H1 (cell line): ENCODE data around the gene ARHGAP15. TPM values are rescaled to one million over a fixed set of nuclear protein-coding genes. Genes with fewer than 3 reads are reported as not detected.

ENCODE experiments used
- CTCF ChIA-PET: fragments of 300-600 bp; sonication (Branson Sonifier 250); formaldehyde crosslinking; loops from one replicate; lab custom pipeline; 2021; ENCODE audit not compliant: partially characterized antibody; lab: Charles Lee
- POLR2A ChIA-PET: fragments of 300-600 bp; sonication (Branson Sonifier 250); formaldehyde crosslinking; loops from one replicate; lab custom pipeline; 2021; ENCODE audit warnings: inconsistent platforms; ENCODE audit not compliant: partially characterized antibody; lab: Charles Lee
- DNase-seq, 2 experiments: peaks; one replicate each; pipeline versions ENCODE4 v3.0.0 to v3.0.0-alpha.2; 2010 to 2022; ENCODE audit warnings: low spot score in 2 of 2, low read depth in 1 of 2, mixed read lengths in 1 of 2
- FAIRE-seq: peaks from 2 replicates; lab custom pipeline; 2011; peaks lifted over from hg19 to GRCh38; lab: Jason Lieb, UNC
- H2AFZ ChIP-seq: 2 replicates; pipeline ENCODE4 v1.8.1; 2012; ENCODE audit warnings: low read length, inconsistent platforms
- H2AK5ac ChIP-seq: 2 replicates; pipeline ENCODE4 v1.6.1; 2013; ENCODE audit warnings: low read depth, low read length
- H2BK120ac ChIP-seq: replicated peaks from 2 replicates; pipeline ENCODE3; 2013; ENCODE audit warnings: low read depth, low read length, inconsistent platforms
- H2BK12ac ChIP-seq: 2 replicates; pipeline ENCODE4 v1.6.1; 2013; ENCODE audit warnings: low read depth, low read length
- H2BK15ac ChIP-seq: 2 replicates; pipeline ENCODE4 v1.6.1; 2013; ENCODE audit warnings: low read length
- H2BK20ac ChIP-seq: 2 replicates; pipeline ENCODE4 v1.6.1; 2013; ENCODE audit warnings: low read length
- H2BK5ac ChIP-seq: 2 replicates; pipeline ENCODE4 v1.6.1; 2013; ENCODE audit warnings: low read depth, low read length
- H3K14ac ChIP-seq: 2 replicates; pipeline ENCODE4 v1.6.1; 2013; ENCODE audit warnings: inconsistent platforms; ENCODE audit not compliant: insufficient read length
- H3K18ac ChIP-seq: 2 replicates; pipeline ENCODE4 v1.6.1; 2013; ENCODE audit warnings: low read length; ENCODE audit errors: extremely low read depth
- H3K23ac ChIP-seq: 2 replicates; pipeline ENCODE4 v1.6.1; 2013; ENCODE audit warnings: inconsistent platforms; ENCODE audit not compliant: insufficient read length
- H3K23me2 ChIP-seq: 2 replicates; pipeline ENCODE4 v1.6.1; 2013; ENCODE audit warnings: low read depth, low read length
- H3K27ac ChIP-seq: 2 replicates; pipeline ENCODE4 v1.6.1; 2011; ENCODE audit warnings: low read depth, low read length, inconsistent platforms
- H3K27me3 ChIP-seq, 4 experiments: replicated peaks in 1 of 4; 1 replicate in 1 of 4; 2 replicates in 3 of 4; pipeline versions ENCODE4 v1.6.1 to v1.8.1; 2011 to 2013; ENCODE audit warnings: low read length in 3 of 4, mild to moderate bottlenecking in 3 of 4, inconsistent platforms in 2 of 4, mixed read lengths in 2 of 4, moderate library complexity in 1 of 4; ENCODE audit not compliant: control insufficient read depth in 3 of 4, insufficient read depth in 3 of 4; ENCODE audit errors: extremely low read depth in 1 of 4
- H3K36me3 ChIP-seq, 4 experiments: 2 replicates each; pipeline versions ENCODE4 v1.6.1 to v1.8.1; 2011 to 2013; ENCODE audit warnings: mild to moderate bottlenecking in 4 of 4, low read length in 3 of 4, moderate library complexity in 2 of 4, control low read depth in 1 of 4, inconsistent platforms in 1 of 4; ENCODE audit not compliant: insufficient read depth in 4 of 4, control insufficient read depth in 2 of 4
- H3K4ac ChIP-seq: replicated peaks from 2 replicates; pipeline ENCODE3; 2013; ENCODE audit warnings: low read length, low read depth, mixed read lengths, inconsistent platforms; ENCODE audit not compliant: insufficient read length
- H3K4me1 ChIP-seq, 4 experiments: replicated peaks in 1 of 4; 1 replicate in 1 of 4; 2 replicates in 3 of 4; pipeline versions ENCODE4 v1.6.1 to v1.8.1; 2011 to 2013; ENCODE audit warnings: low read length in 3 of 4, inconsistent platforms in 2 of 4, mixed read lengths in 1 of 4; ENCODE audit not compliant: insufficient read depth in 4 of 4, control insufficient read depth in 3 of 4
- H3K4me2 ChIP-seq, 2 experiments: 2 replicates each; pipeline versions ENCODE4 v1.6.1 to v1.8.1; 2011 to 2013; ENCODE audit warnings: low read depth in 2 of 2, low read length in 2 of 2, control low read depth in 1 of 2, inconsistent platforms in 1 of 2, mild to moderate bottlenecking in 1 of 2; ENCODE audit not compliant: insufficient read depth in 1 of 2
- H3K4me3 ChIP-seq, 4 experiments: fragments of 200-600, 300-600 bp in 1 of 4; sonication (generic), shearing (Covaris generic), sonication (Bioruptor Twin) in 1 of 4; 2 replicates each; pipeline versions ENCODE4 v1.5.1 to v1.8.1; 2011 to 2016; ENCODE audit warnings: low read length in 4 of 4, low read depth in 3 of 4, control low read depth in 2 of 4, inconsistent platforms in 2 of 4, mild to moderate bottlenecking in 2 of 4, mixed read lengths in 1 of 4, moderate library complexity in 1 of 4; ENCODE audit not compliant: insufficient read depth in 2 of 4; ENCODE audit errors: extremely low read depth in 1 of 4
- H3K56ac ChIP-seq: replicated peaks from 2 replicates; pipeline ENCODE3; 2013; ENCODE audit warnings: low read depth, mild to moderate bottlenecking, mixed read lengths, low read length, inconsistent platforms; ENCODE audit not compliant: insufficient read length
- H3K79me1 ChIP-seq: 2 replicates; pipeline ENCODE4 v1.6.1; 2013; ENCODE audit warnings: low read depth, low read length, control low read depth
- H3K79me2 ChIP-seq, 2 experiments: 2 replicates each; pipeline versions ENCODE4 v1.6.1 to v1.8.1; 2012 to 2013; ENCODE audit warnings: low read length in 2 of 2, mild to moderate bottlenecking in 2 of 2, inconsistent platforms in 1 of 2; ENCODE audit not compliant: insufficient read depth in 2 of 2, control insufficient read depth in 1 of 2
- H3K9ac ChIP-seq, 4 experiments: replicated peaks in 1 of 4; 1 replicate in 1 of 4; 2 replicates in 3 of 4; pipeline versions ENCODE4 v1.6.1 to v1.8.1; 2011 to 2013; ENCODE audit warnings: low read depth in 3 of 4, low read length in 3 of 4, control low read depth in 2 of 4, mild to moderate bottlenecking in 2 of 4, moderate library complexity in 2 of 4, inconsistent platforms in 1 of 4; ENCODE audit errors: extremely low read depth in 1 of 4
- H3K9me3 ChIP-seq, 2 experiments: 2 replicates each; pipeline versions ENCODE4 v1.6.1 to v1.8.1; 2012 to 2013; ENCODE audit warnings: mild to moderate bottlenecking in 2 of 2, moderate library complexity in 2 of 2, control low read depth in 1 of 2, inconsistent platforms in 1 of 2, low read depth in 1 of 2, low read length in 1 of 2, mixed read lengths in 1 of 2; ENCODE audit not compliant: insufficient read depth in 2 of 2
- H4K20me1 ChIP-seq, 2 experiments: replicated peaks in 1 of 2; 2 replicates each; pipeline versions ENCODE3 to v1.8.1; 2011 to 2013; ENCODE audit warnings: inconsistent platforms in 2 of 2, low read length in 2 of 2, mild to moderate bottlenecking in 1 of 2; ENCODE audit not compliant: insufficient read depth in 2 of 2, control insufficient read depth in 1 of 2
- H4K5ac ChIP-seq: 2 replicates; pipeline ENCODE4 v1.6.1; 2013; ENCODE audit warnings: low read length, low read depth, mixed read lengths, inconsistent platforms; ENCODE audit not compliant: insufficient read length
- H4K8ac ChIP-seq: 2 replicates; pipeline ENCODE4 v1.8.0; 2013; ENCODE audit warnings: mild to moderate bottlenecking, moderate library complexity, low read length, inconsistent platforms; ENCODE audit not compliant: insufficient read depth; ENCODE audit errors: extremely low read depth
- H4K91ac ChIP-seq: replicated peaks from 2 replicates; pipeline ENCODE3; 2013; ENCODE audit warnings: low read length, mixed read lengths, inconsistent platforms; ENCODE audit not compliant: insufficient read length
- CHD1 ChIP-seq: IDR thresholded peaks from 2 replicates; pipeline ENCODE4 v1.6.1; 2012; ENCODE audit warnings: low read depth, low read length, improper control_type of control experiment
- RXRA ChIP-seq: IDR thresholded peaks from 2 replicates; pipeline ENCODE4 v1.6.1; 2011; ENCODE audit warnings: low read depth, mild to moderate bottlenecking, low read length, moderate library complexity; ENCODE audit not compliant: insufficient read depth
- WGBS, 2 experiments: shearing (Covaris generic) in 1 of 2; methylation state at CpG; one replicate each; pipeline versions ENCODE4 v1.1.6 to v1.1.7; 2013 to 2015; ENCODE audit warnings: low lambda C conversion rate in 2 of 2, mixed read lengths in 2 of 2, inconsistent platforms in 1 of 2, low coverage in 1 of 2, missing lambda C conversion rate in 1 of 2; ENCODE audit not compliant: insufficient replicate concordance in 2 of 2, insufficient coverage in 1 of 2, insufficient read length in 1 of 2; ENCODE audit errors: extremely low coverage in 1 of 2, missing lambda C conversion rate in 1 of 2; 5-methylcytosine and 5-hydroxymethylcytosine counted together
- polyA plus RNA-seq, 7 experiments: library from polyadenylated mRNA; depleted of rRNA in 3 of 7; stranded (reverse) in 5 of 7; unstranded in 2 of 7; fragments of >200 nt in 5 of 7; fragments of 200-250 nt in 2 of 7; gene quantifications; 1 replicate in 5 of 7; 2 replicates in 1 of 7; 4 replicates in 1 of 7; pipeline versions ENCODE4 v1.2.1 to v1.2.3, GENCODE V29; 2011 to 2013; ENCODE audit warnings: missing spikeins in 2 of 7, mixed read lengths in 2 of 7
- total RNA-seq: library from RNA; stranded (reverse); fragmentation: NEBNext Ultra II Directional; extraction: Animal tissue kit (Norgen Biotek cat#: 25700); gene quantifications from 2 replicates; pipeline ENCODE4 v1.2.1, GENCODE V29; 2021

ARHGAP15 gene
- total and polyA plus RNA-seq, 2 of the 8 experiments (the other 6 are each of a cell fraction or from before 2014, with no cell fraction given): not detected

GRCh38 chr2:143341478-143341877, 212.3 kb downstream of the ARHGAP15 start:
- Histone ChIP-seq H3K4ac (no peak overlapping the region), H3K36me3 (no peaks in the 10 kb centered on the region), H3K27me3 (no peaks in the 10 kb centered on the region), H2AK5ac (no peak overlapping the region), H2BK12ac (no peak overlapping the region), H4K91ac (no peak overlapping the region), H3K9ac (no peak overlapping the region), H3K79me1 (no peaks in the 10 kb centered on the region), H3K4me3 (no peak overlapping the region), H2BK20ac (no peak overlapping the region), H3K9me3 (no peaks in the 10 kb centered on the region), H4K20me1 (no peaks in the 10 kb centered on the region), H3K27ac (no peak overlapping the region), H3K23ac (no peak overlapping the region), H4K8ac (no peak overlapping the region), H3K4me1 (peaks cover 0 to 6% (median 3%) of the 10 kb centered on the region in 4 experiments; a peak in 4 of 7 replicates), H2BK120ac (no peak overlapping the region), H3K18ac (no peak overlapping the region), H3K79me2 (no peaks in the 10 kb centered on the region), H2BK5ac (no peak overlapping the region), H3K56ac (no peak overlapping the region), H3K14ac (no peak overlapping the region), H3K23me2 (no peaks in the 10 kb centered on the region), H4K5ac (no peak overlapping the region), H3K4me2 (no peak overlapping the region), H2BK15ac (no peak overlapping the region), H2AFZ (no peak overlapping the region)
- FAIRE-seq (no peak), DNase-seq (no peak)
- 87 to 100% methylated on average over 1 to 2 of the region's 2 CpGs for WGBS, 2 experiments
- ChIA-PET CTCF (interaction anchor here (0.9 kb wide), 1 partner anchor 59 kb away, joined by 3 read pairs; no protein-coding TSS in a partner anchor), POLR2A (no interaction called here)
- TF ChIP-seq CHD1 (no peak), RXRA (no peak)
